ENCODE data around the gene THUMPD1.

DNA sequence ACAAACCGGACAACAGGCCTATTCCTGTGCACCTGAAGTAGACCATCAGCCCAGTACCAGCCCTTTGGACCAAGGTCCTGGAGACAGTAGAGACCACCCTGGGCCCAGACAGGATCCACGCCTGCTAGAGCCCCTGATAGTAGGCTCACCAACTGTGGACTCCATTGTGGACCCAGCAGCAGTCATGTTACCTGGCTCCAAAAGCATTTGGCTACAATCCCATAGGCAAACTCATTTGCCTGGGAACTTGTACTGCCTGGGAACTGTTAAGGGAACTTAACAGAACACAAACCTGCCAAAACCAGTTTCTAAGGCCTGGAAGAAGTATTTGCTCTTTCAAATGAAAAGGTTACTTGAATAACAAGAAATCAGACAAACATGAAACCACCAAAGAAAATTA lies 34.2 kb downstream of the THUMPD1 start:
- no peak for TF ChIP-seq POLR2A (IDR thresholded peaks at IDR 0.05)
- TF ChIP-seq, protein P1, sequence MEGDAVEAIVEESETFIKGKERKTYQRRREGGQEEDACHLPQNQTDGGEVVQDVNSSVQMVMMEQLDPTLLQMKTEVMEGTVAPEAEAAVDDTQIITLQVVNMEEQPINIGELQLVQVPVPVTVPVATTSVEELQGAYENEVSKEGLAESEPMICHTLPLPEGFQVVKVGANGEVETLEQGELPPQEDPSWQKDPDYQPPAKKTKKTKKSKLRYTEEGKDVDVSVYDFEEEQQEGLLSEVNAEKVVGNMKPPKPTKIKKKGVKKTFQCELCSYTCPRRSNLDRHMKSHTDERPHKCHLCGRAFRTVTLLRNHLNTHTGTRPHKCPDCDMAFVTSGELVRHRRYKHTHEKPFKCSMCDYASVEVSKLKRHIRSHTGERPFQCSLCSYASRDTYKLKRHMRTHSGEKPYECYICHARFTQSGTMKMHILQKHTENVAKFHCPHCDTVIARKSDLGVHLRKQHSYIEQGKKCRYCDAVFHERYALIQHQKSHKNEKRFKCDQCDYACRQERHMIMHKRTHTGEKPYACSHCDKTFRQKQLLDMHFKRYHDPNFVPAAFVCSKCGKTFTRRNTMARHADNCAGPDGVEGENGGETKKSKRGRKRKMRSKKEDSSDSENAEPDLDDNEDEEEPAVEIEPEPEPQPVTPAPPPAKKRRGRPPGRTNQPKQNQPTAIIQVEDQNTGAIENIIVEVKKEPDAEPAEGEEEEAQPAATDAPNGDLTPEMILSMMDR (IDR thresholded peaks at IDR 0.05 in 4 of 5, conservative IDR thresholded peaks at IDR 0.05 in 1 of 5): no peak

All from gastrocnemius medialis (tissue), 4 donors.